ENCODE measurements around the gene SNCB.

- no peak for TF ChIP-seq POLR2AphosphoS5 (IDR thresholded peaks at IDR 0.05; ENCODE audit: low read depth, low read length)
- TF ChIP-seq SIN3A (IDR thresholded peaks at IDR 0.05; ENCODE audit: borderline replicate concordance, insufficient read depth, low read length): no peak
- no peak for TF ChIP-seq TAF1 (IDR thresholded peaks at IDR 0.05; ENCODE audit: borderline replicate concordance, insufficient read depth, low read length)
- TF ChIP-seq REST (IDR thresholded peaks at IDR 0.05; ENCODE audit: insufficient read depth in 1 of 2, low read depth in 2 of 2, low read length in 2 of 2): no peak
- no peak for TF ChIP-seq FOXP2 (optimal IDR thresholded peaks at IDR 0.05; ENCODE audit: borderline replicate concordance, extremely low read depth, extremely low read length, insufficient read depth)
Measured at GRCh38 chr5:176640616-176641015, 10.3 kb upstream of the SNCB start.

Data from PFSK-1 (cell line).